Stimulated activated CD8-positive, alpha-beta memory T cell treated with anti-CD3 and anti-CD28 coated beads, Interleukin-4, amount 100 ng/mL, for 24 hours (primary cell): ENCODE measurements around the gene DHRS7B.
"Not testable (repeated sequence)": the region's sequence is repeated elsewhere in the genome, so short reads cannot be mapped to it uniquely, and the experiment has no call there.

Experiments
- DNase-seq: peaks from one replicate; pipeline ENCODE4 v3.0.0-alpha.2; 2020; ENCODE audit warnings: low read depth

Gene DHRS7B

GRCh38 chr17:21210411-21211076, 83.8 kb downstream of the DHRS7B start:
- DNase-seq: no peak

- DNase-seq: no peak
These were observed 85.2 kb downstream of the DHRS7B start for GRCh38 chr17:21211825-21212479.

- no peak for DNase-seq
These were observed 86.3 kb downstream of the DHRS7B start for GRCh38 chr17:21212826-21213637.

- DNase-seq: peak; percentile 20
These were observed 86.9 kb downstream of the DHRS7B start for GRCh38 chr17:21213638-21214014.

GRCh38 chr17:21214015-21214776, 87.4 kb downstream of the DHRS7B start, which contains the start of gene TMEM11:
Gene TMEM11, minus strand, starts transcription at chr17:21214161. Its CDS starts 9 bp downstream, at chr17:21214152.
- peak; percentile 96 for DNase-seq

- DNase-seq: no peak
These were observed 88.2 kb downstream of the DHRS7B start for GRCh38 chr17:21214777-21215541.

- no peak for DNase-seq
These were observed 89.2 kb downstream of the DHRS7B start for GRCh38 chr17:21215935-21216334.

GRCh38 chr17:21217346-21217745, 90.6 kb downstream of the DHRS7B start:
- no peak for DNase-seq

- DNase-seq: no peak
These were observed 91.3 kb downstream of the DHRS7B start for GRCh38 chr17:21218101-21218500.

- DNase-seq: no peak
These were observed 92.1 kb downstream of the DHRS7B start for GRCh38 chr17:21218831-21219380.

GRCh38 chr17:21223086-21223485, 96.3 kb downstream of the DHRS7B start:
- no peak for DNase-seq

- not testable (repeated sequence) for DNase-seq
These were observed 100.5 kb downstream of the DHRS7B start for GRCh38 chr17:21227277-21227676.

GRCh38 chr17:21228111-21228510, 101.3 kb downstream of the DHRS7B start:
- DNase-seq: no peak

GRCh38 chr17:21228845-21229244, 102.1 kb downstream of the DHRS7B start:
- DNase-seq: no peak

GRCh38 chr17:21231533-21231932, 104.8 kb downstream of the DHRS7B start:
- DNase-seq: no peak

- no peak for DNase-seq
These were observed 105.4 kb downstream of the DHRS7B start for GRCh38 chr17:21232033-21232749.

GRCh38 chr17:21233581-21234347, 107.0 kb downstream of the DHRS7B start:
- no peak for DNase-seq

GRCh38 chr17:21235921-21236320, 109.2 kb downstream of the DHRS7B start:
- DNase-seq: no peak

GRCh38 chr17:21239680-21240368, 113.1 kb downstream of the DHRS7B start:
- DNase-seq: no peak
